HEK293 (cell line): ENCODE measurements around the gene PDE1C.

Source experiments
- CTCF ChIA-PET: fragments of 350-600 bp; formaldehyde crosslinking; extraction: SDS; loops from one replicate; lab custom pipeline; 2021; ENCODE audit warnings: antibody characterized with exemption; lab: Yijun Ruan, JAX
- POLR2A ChIA-PET: fragments of 300-600 bp; formaldehyde crosslinking; extraction: SDS; loops from one replicate; lab custom pipeline; 2020; ENCODE audit warnings: antibody characterized with exemption, inconsistent platforms; lab: Yijun Ruan, JAX
- H3K27ac ChIP-seq: fragments of 200-500 bp; sonication (Bioruptor generic); 2 replicates; pipeline ENCODE4 v1.5.1; 2014; ENCODE audit warnings: low read depth, low read length, control low read depth, inconsistent platforms; ENCODE audit errors: extremely low read depth
- H3K36me3 ChIP-seq, 2 experiments: fragments of 200-500 bp in 1 of 2; sonication (Bioruptor generic) in 1 of 2; 1 replicate in 1 of 2; 2 replicates in 1 of 2; pipeline ENCODE4 v1.5.1; 2014 to 2017; ENCODE audit warnings: inconsistent platforms in 2 of 2, low read length in 2 of 2; ENCODE audit not compliant: control insufficient read depth in 2 of 2, insufficient read depth in 1 of 2
- H3K4me1 ChIP-seq: fragments of 200-500 bp; sonication (Bioruptor generic); 2 replicates; pipeline ENCODE4 v1.5.1; 2014; ENCODE audit warnings: mild to moderate bottlenecking, low read length, inconsistent platforms; ENCODE audit not compliant: control insufficient read depth, insufficient read depth
- H3K4me3 ChIP-seq: 2 replicates; pipeline ENCODE4 v1.5.1; 2011; ENCODE audit warnings: low read depth, mild to moderate bottlenecking, control low read depth, low read length, moderate library complexity
- H3K9me3 ChIP-seq: fragments of 200-500 bp; sonication (Bioruptor generic); 2 replicates; pipeline ENCODE4 v1.5.1; 2014; ENCODE audit warnings: low read depth, low read length, inconsistent platforms; ENCODE audit not compliant: control insufficient read depth, insufficient read depth
- EGR2 ChIP-seq: fragments of 450-650 bp; formaldehyde crosslinking; IDR thresholded peaks from 2 replicates; pipeline ENCODE4 v1.5.1; 2016; ENCODE audit warnings: low read depth, missing biosample characterization, missing genetic modification characterization
- KLF7 ChIP-seq: fragments of 450-650 bp; formaldehyde crosslinking; IDR thresholded peaks from 2 replicates; pipeline ENCODE4 v1.5.1; 2016; ENCODE audit warnings: missing biosample characterization, missing genetic modification characterization, borderline replicate concordance
- MYNN ChIP-seq: fragments of 450-650 bp; formaldehyde crosslinking; IDR thresholded peaks from 2 replicates; pipeline ENCODE4 v1.5.1; 2016; ENCODE audit warnings: missing biosample characterization, missing genetic modification characterization, borderline replicate concordance
- SCRT1 ChIP-seq: fragments of 450-650 bp; formaldehyde crosslinking; IDR thresholded peaks from 2 replicates; pipeline ENCODE4 v1.5.1; 2016; ENCODE audit warnings: missing biosample characterization, missing genetic modification characterization, borderline replicate concordance
- SCRT2 ChIP-seq: fragments of 450-650 bp; formaldehyde crosslinking; IDR thresholded peaks from 2 replicates; pipeline ENCODE4 v1.5.1; 2016; ENCODE audit warnings: missing biosample characterization, missing genetic modification characterization
- SETDB1 ChIP-seq: IDR thresholded peaks from one replicate; pipeline ENCODE4 v1.6.1; 2017; ENCODE audit warnings: mild to moderate bottlenecking, low read length, moderate library complexity, mixed read lengths; ENCODE audit not compliant: insufficient read length
- SP7 ChIP-seq: fragments of 450-650 bp; formaldehyde crosslinking; IDR thresholded peaks from 2 replicates; pipeline ENCODE4 v1.5.1; 2016; ENCODE audit warnings: missing biosample characterization, missing genetic modification characterization
- ZBTB7A ChIP-seq: fragments of 450-650 bp; formaldehyde crosslinking; IDR thresholded peaks from 2 replicates; pipeline ENCODE4 v1.5.1; 2016; ENCODE audit warnings: low read depth, missing biosample characterization, missing genetic modification characterization
- ZFP37 ChIP-seq: fragments of 450-650 bp; formaldehyde crosslinking; IDR thresholded peaks from 2 replicates; pipeline ENCODE4 v1.5.1; 2016; ENCODE audit warnings: missing biosample characterization, missing genetic modification characterization
- ZNF10 ChIP-seq: fragments of 450-650 bp; formaldehyde crosslinking; IDR thresholded peaks from 2 replicates; pipeline ENCODE4 v1.5.1; 2017; ENCODE audit warnings: missing biosample characterization, missing genetic modification characterization
- ZNF112 ChIP-seq: fragments of 450-650 bp; formaldehyde crosslinking; IDR thresholded peaks from 2 replicates; pipeline ENCODE4 v1.5.0; 2017; ENCODE audit warnings: missing biosample characterization, missing genetic modification characterization
- ZNF140 ChIP-seq: fragments of 450-650 bp; formaldehyde crosslinking; IDR thresholded peaks from 2 replicates; pipeline ENCODE4 v1.5.1; 2016; ENCODE audit warnings: missing biosample characterization, missing genetic modification characterization
- ZNF175 ChIP-seq: fragments of 450-650 bp; formaldehyde crosslinking; IDR thresholded peaks from 2 replicates; pipeline ENCODE4 v1.5.1; 2016; ENCODE audit warnings: missing biosample characterization, missing genetic modification characterization
- ZNF211 ChIP-seq: fragments of 450-650 bp; formaldehyde crosslinking; IDR thresholded peaks from 2 replicates; pipeline ENCODE4 v1.5.1; 2016; ENCODE audit warnings: low read depth, missing biosample characterization, missing genetic modification characterization
- ZNF24 ChIP-seq: fragments of 450-650 bp; formaldehyde crosslinking; IDR thresholded peaks from 2 replicates; pipeline ENCODE4 v1.5.1; 2016; ENCODE audit warnings: missing biosample characterization, missing genetic modification characterization
- ZNF266 ChIP-seq: fragments of 450-650 bp; formaldehyde crosslinking; IDR thresholded peaks from 2 replicates; pipeline ENCODE4 v1.5.1; 2016; ENCODE audit warnings: missing biosample characterization, missing genetic modification characterization, low read depth
- ZNF302 ChIP-seq: fragments of 450-650 bp; formaldehyde crosslinking; IDR thresholded peaks from 2 replicates; pipeline ENCODE4 v1.5.1; 2016; ENCODE audit warnings: missing biosample characterization, missing genetic modification characterization, low read depth
- ZNF311 ChIP-seq: fragments of 450-650 bp; formaldehyde crosslinking; IDR thresholded peaks from 2 replicates; pipeline ENCODE4 v1.5.1; 2017; ENCODE audit warnings: missing biosample characterization, missing genetic modification characterization, borderline replicate concordance
- ZNF544 ChIP-seq: fragments of 450-650 bp; formaldehyde crosslinking; IDR thresholded peaks from 2 replicates; pipeline ENCODE4 v1.5.0; 2017; ENCODE audit warnings: missing biosample characterization, missing genetic modification characterization
- ZNF600 ChIP-seq: fragments of 450-650 bp; formaldehyde crosslinking; IDR thresholded peaks from 2 replicates; pipeline ENCODE4 v1.5.1; 2016; ENCODE audit warnings: missing biosample characterization, missing genetic modification characterization
- ZNF677 ChIP-seq: fragments of 450-650 bp; IDR thresholded peaks from 2 replicates; pipeline ENCODE4 v1.5.0; 2018; ENCODE audit warnings: missing biosample characterization, mild to moderate bottlenecking, missing genetic modification characterization, moderate library complexity
- ZNF747 ChIP-seq: fragments of 450-650 bp; formaldehyde crosslinking; IDR thresholded peaks from 2 replicates; pipeline ENCODE4 v1.5.1; 2016; ENCODE audit warnings: missing biosample characterization, missing genetic modification characterization
- TF ChIP-seq, protein P1 (sequence below): sonication (generic); formaldehyde crosslinking; IDR thresholded peaks from 2 replicates; pipeline ENCODE4 v1.8.1; 2022; ENCODE audit warnings: mild to moderate bottlenecking, moderate library complexity, missing genetic modification reagents
- TF ChIP-seq, protein P2 (sequence below): fragments of 450-650 bp; formaldehyde crosslinking; IDR thresholded peaks from 2 replicates; pipeline ENCODE4 v1.5.1; 2016; ENCODE audit warnings: missing biosample characterization, missing genetic modification characterization

PDE1C gene

DNA sequence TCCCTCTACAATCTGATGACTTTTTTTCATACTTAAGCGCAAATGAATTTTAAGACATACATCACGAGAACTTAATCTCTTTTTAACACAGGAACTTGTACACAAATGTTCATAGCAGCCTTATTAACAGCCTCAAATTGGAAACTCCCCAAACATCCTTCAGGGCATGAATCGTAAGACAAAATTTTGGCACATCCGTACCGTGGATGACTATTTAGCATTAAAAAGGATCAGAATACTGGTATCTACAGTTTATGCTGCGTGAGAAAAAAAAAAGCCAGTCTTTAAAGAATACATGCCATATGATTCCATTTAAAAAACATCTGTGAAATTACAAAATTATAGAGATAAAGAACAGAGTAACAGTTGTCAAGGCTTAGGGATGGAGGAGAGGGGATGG, 46.8 kb downstream of the PDE1C start:
- H3K4me3 ChIP-seq = no peak overlapping the region
- no peaks in the 10 kb centered on the region for H3K4me1 ChIP-seq
- POLR2A ChIA-PET = no interaction called here
- CTCF ChIA-PET = interaction anchor here (1.0 kb wide), 1 partner anchor 57 kb away, joined by 3 read pairs; no protein-coding TSS in a partner anchor
- no peak overlapping the region for H3K27ac ChIP-seq
- H3K36me3 ChIP-seq = no peaks in the 10 kb centered on the region
- TF ChIP-seq ZBTB7A (tag by site-specific recombination) (no peak), SCRT2 (no peak), ZNF24 (tag by site-specific recombination) (no peak), ZNF747 (no peak)
- TF ChIP-seq, protein P1, sequence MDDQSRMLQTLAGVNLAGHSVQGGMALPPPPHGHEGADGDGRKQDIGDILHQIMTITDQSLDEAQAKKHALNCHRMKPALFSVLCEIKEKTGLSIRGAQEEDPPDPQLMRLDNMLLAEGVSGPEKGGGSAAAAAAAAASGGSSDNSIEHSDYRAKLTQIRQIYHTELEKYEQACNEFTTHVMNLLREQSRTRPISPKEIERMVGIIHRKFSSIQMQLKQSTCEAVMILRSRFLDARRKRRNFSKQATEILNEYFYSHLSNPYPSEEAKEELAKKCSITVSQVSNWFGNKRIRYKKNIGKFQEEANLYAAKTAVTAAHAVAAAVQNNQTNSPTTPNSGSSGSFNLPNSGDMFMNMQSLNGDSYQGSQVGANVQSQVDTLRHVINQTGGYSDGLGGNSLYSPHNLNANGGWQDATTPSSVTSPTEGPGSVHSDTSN (CRISPR knock-in tag) = no peak
- no peaks in the 10 kb centered on the region for H3K9me3 ChIP-seq

DNA sequence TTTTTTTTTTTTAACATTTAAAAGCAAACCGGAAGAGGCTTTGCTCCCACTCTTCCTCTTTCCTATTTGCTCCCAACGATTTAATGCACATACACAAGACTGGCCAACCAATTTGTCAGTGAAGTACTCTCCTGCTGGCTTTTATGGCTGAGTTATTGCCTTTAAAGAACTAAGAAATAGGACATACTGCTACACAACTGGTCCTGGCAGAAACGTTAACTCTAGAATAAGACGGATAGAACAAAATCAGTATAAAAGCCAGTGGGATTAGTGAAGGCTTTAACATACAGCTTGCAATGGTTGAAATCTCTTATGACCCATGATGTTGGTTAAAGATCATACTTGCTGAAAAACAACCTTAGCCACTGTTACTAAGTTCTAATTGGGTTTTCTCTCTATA, 47.2 kb downstream of the PDE1C start:
- H3K4me3 ChIP-seq = no peak overlapping the region
- no peaks in the 10 kb centered on the region for H3K9me3 ChIP-seq
- no peak overlapping the region for H3K27ac ChIP-seq
- TF ChIP-seq ZFP37 (tag by site-specific recombination) (no peak), ZNF266 (tag by site-specific recombination) (no peak), ZNF544 (no peak), ZNF211 (no peak), SCRT1 (no peak), ZNF112 (no peak), SP7 (tag by site-specific recombination) (no peak), MYNN (no peak), ZNF600 (tag by site-specific recombination) (no peak), ZNF140 (tag by site-specific recombination) (no peak), KLF7 (tag by site-specific recombination) (no peak), ZNF175 (tag by site-specific recombination) (no peak), EGR2 (tag by site-specific recombination) (no peak)
- TF ChIP-seq, protein P2, sequence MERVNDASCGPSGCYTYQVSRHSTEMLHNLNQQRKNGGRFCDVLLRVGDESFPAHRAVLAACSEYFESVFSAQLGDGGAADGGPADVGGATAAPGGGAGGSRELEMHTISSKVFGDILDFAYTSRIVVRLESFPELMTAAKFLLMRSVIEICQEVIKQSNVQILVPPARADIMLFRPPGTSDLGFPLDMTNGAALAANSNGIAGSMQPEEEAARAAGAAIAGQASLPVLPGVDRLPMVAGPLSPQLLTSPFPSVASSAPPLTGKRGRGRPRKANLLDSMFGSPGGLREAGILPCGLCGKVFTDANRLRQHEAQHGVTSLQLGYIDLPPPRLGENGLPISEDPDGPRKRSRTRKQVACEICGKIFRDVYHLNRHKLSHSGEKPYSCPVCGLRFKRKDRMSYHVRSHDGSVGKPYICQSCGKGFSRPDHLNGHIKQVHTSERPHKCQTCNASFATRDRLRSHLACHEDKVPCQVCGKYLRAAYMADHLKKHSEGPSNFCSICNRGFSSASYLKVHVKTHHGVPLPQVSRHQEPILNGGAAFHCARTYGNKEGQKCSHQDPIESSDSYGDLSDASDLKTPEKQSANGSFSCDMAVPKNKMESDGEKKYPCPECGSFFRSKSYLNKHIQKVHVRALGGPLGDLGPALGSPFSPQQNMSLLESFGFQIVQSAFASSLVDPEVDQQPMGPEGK (tag by site-specific recombination) = no peak
- TF ChIP-seq, all 188 proteins: peak for 0
- POLR2A ChIA-PET = no interaction called here
- no peaks in the 10 kb centered on the region for H3K4me1 ChIP-seq
- CTCF ChIA-PET = no interaction called here
- H3K36me3 ChIP-seq = no peaks in the 10 kb centered on the region

DNA sequence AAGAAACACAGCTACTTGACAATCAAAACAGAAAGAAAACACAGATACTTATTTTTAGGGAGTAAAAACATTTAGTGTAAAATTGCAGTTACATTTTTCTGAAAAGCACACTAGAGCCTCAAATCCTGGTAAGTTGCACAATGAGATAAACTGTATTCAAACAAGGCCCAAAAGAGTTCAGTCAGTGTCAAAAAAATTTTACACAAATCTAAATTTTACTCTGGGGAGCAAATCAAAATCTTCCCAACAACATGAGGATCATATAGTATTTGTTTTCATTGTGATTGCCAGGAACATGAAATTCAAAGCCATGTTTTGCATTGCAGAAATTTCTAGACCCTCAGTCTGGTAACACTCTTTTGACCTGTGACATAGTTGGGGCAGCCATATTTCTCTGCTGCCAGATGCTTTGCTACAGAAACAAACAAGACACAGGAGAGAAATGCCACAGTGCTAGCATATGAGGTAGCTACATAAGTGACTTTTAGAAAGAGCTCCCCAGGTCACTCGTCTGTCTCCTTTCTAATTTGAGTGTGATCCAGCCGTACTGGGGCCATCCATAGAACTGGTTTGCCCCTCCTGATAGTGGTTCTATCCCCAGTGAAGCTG, 49.6 kb downstream of the PDE1C start:
- H3K36me3 ChIP-seq = no peaks in the 10 kb centered on the region
- ChIA-PET CTCF (no interaction called here), POLR2A (no interaction called here)
- TF ChIP-seq ZNF677 (tag by site-specific recombination) (no peak), ZNF10 (tag by site-specific recombination) (no peak), ZNF311 (tag by site-specific recombination) (no peak), SETDB1 (no peak), ZNF302 (tag by site-specific recombination) (no peak)
- H3K27ac ChIP-seq = no peak overlapping the region
- no peaks in the 10 kb centered on the region for H3K9me3 ChIP-seq
- no peak overlapping the region for H3K4me3 ChIP-seq
- H3K4me1 ChIP-seq = no peaks in the 10 kb centered on the region
